OCI-LY1 (cell line): Measurements from ENCODE around the gene SLFN12.

Experiments used
- EZH2 ChIP-seq: fragments of 200-600 bp; sonication (generic), shearing (Covaris generic); IDR thresholded peaks from 2 replicates; pipeline ENCODE4 v1.8.0; 2017; ENCODE audit warnings: borderline replicate concordance, mixed run types, mild to moderate bottlenecking, antibody characterized with exemption, low read length, moderate library complexity, mixed read lengths
- TF ChIP-seq, protein P1 (sequence below): fragments of 200-600 bp; sonication (generic), shearing (Covaris generic); IDR thresholded peaks from 2 replicates; pipeline ENCODE4 v1.5.1; 2017; ENCODE audit warnings: mild to moderate bottlenecking, antibody characterized with exemption, low read length, moderate library complexity, mixed read lengths

DNA sequence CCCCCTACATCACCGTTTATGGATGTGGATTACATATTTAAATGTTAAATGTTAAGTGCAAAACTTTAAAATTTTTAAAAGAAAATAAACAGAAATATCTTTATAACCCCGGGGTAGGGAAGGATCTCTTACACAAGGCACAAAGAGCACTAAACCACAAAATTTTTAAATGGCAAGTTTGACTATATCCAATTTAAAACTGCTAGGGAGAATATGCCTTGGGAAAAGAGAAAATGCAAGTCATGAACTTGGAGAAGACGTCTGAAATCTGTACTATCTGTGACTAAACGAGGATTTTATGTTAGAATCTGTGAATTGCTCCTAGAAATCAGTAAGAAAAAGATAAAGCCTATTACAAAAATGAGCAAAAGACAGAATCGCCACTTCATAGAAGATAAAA, 44.9 kb upstream of the SLFN12 start:
- TF ChIP-seq, protein P1, sequence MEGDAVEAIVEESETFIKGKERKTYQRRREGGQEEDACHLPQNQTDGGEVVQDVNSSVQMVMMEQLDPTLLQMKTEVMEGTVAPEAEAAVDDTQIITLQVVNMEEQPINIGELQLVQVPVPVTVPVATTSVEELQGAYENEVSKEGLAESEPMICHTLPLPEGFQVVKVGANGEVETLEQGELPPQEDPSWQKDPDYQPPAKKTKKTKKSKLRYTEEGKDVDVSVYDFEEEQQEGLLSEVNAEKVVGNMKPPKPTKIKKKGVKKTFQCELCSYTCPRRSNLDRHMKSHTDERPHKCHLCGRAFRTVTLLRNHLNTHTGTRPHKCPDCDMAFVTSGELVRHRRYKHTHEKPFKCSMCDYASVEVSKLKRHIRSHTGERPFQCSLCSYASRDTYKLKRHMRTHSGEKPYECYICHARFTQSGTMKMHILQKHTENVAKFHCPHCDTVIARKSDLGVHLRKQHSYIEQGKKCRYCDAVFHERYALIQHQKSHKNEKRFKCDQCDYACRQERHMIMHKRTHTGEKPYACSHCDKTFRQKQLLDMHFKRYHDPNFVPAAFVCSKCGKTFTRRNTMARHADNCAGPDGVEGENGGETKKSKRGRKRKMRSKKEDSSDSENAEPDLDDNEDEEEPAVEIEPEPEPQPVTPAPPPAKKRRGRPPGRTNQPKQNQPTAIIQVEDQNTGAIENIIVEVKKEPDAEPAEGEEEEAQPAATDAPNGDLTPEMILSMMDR: no peak
- no peak for TF ChIP-seq EZH2
